HG02970 (cell line): ENCODE results near the gene TAF8.

Source experiments
- ATAC-seq: cut with Tn5 transposase; IDR thresholded peaks from one replicate; pipeline ENCODE4 v1.9.1; 2021; ENCODE audit warnings: mild to moderate bottlenecking, moderate library complexity, moderate number of reproducible peaks; ENCODE audit not compliant: unreplicated experiment, low FRiP score

Gene TAF8

GRCh38 chr6:42120895-42121865 lies 70.9 kb downstream of the TAF8 start:
- ATAC-seq: no peak

- no peak for ATAC-seq
These were observed 73.2 kb downstream of the TAF8 start for GRCh38 chr6:42123379-42124103.

GRCh38 chr6:42124223-42124836 lies 74.0 kb downstream of the TAF8 start:
- ATAC-seq: no peak

GRCh38 chr6:42125231-42125630 lies 74.9 kb downstream of the TAF8 start:
- ATAC-seq: no peak

GRCh38 chr6:42125663-42126062 lies 75.3 kb downstream of the TAF8 start:
- ATAC-seq: no peak

- no peak for ATAC-seq
These were observed 78.4 kb downstream of the TAF8 start for GRCh38 chr6:42128460-42129359.

GRCh38 chr6:42129360-42129676 lies 79.0 kb downstream of the TAF8 start:
- ATAC-seq: no peak

GRCh38 chr6:42131531-42131930 lies 81.2 kb downstream of the TAF8 start:
- no peak for ATAC-seq

GRCh38 chr6:42133926-42134325 lies 83.6 kb downstream of the TAF8 start:
- ATAC-seq: no peak

- ATAC-seq: no peak
These were observed 84.8 kb downstream of the TAF8 start for GRCh38 chr6:42135161-42135560.

- ATAC-seq: no peak
These were observed 85.4 kb downstream of the TAF8 start for GRCh38 chr6:42135722-42136121.

- ATAC-seq: no peak
These were observed 86.3 kb downstream of the TAF8 start for GRCh38 chr6:42136508-42137193.
